Measurements from ENCODE around the gene CNTLN.
"Not testable (repeated sequence)": the region's sequence is repeated elsewhere in the genome, so short reads cannot be mapped to it uniquely, and the experiment has no call there.

Gene CNTLN

GRCh38 chr9:17166346-17166745, 31.5 kb downstream of the CNTLN start:
- CTCF ChIA-PET = no interaction called here
- POLR2A ChIA-PET = no interaction called here

GRCh38 chr9:17171309-17172094, 36.7 kb downstream of the CNTLN start:
- ChIA-PET POLR2A (no interaction called here), CTCF (no interaction called here)
- DNase-seq (ENCODE audit: low read depth, low spot score) = no peak
- no peak for TF ChIP-seq CTCF (IDR thresholded peaks at IDR 0.05; ENCODE audit: insufficient read depth, low read length, missing control alignments)
- H3K4me3 ChIP-seq (ENCODE audit: low read depth, low read length) = no peak overlapping the region

More at GRCh38 chr9:17166346-17166745, 31.5 kb downstream of the CNTLN start:
- H3K4me3 ChIP-seq (ENCODE audit: low read depth, low read length) = no peak overlapping the region
- TF ChIP-seq CTCF (IDR thresholded peaks at IDR 0.05; ENCODE audit: insufficient read depth, low read length, missing control alignments) = no peak
- no peak for DNase-seq (ENCODE audit: low read depth, low spot score)

GRCh38 chr9:17177496-17177895, 42.7 kb downstream of the CNTLN start:
- H3K4me3 ChIP-seq (ENCODE audit: low read depth, low read length); DNase-seq (ENCODE audit: low read depth, low spot score); CTCF ChIA-PET; POLR2A ChIA-PET: not testable (repeated sequence)

- no peak for DNase-seq (ENCODE audit: low read depth, low spot score)
- POLR2A ChIA-PET = no interaction called here
- no peak overlapping the region for H3K4me3 ChIP-seq (ENCODE audit: low read depth, low read length)
- CTCF ChIA-PET = no interaction called here
- TF ChIP-seq CTCF (IDR thresholded peaks at IDR 0.05; ENCODE audit: insufficient read depth, low read length, missing control alignments) = no peak
Measured at GRCh38 chr9:17185481-17186029, 50.7 kb downstream of the CNTLN start.

GRCh38 chr9:17191082-17191481, 56.2 kb downstream of the CNTLN start:
- ChIA-PET CTCF (no interaction called here), POLR2A (no interaction called here)
- no peak overlapping the region for H3K4me3 ChIP-seq (ENCODE audit: low read depth, low read length)
- peak; percentile 14 for DNase-seq (ENCODE audit: low read depth, low spot score)
- no peak for TF ChIP-seq CTCF (IDR thresholded peaks at IDR 0.05; ENCODE audit: insufficient read depth, low read length, missing control alignments)

- H3K4me3 ChIP-seq (ENCODE audit: low read depth, low read length) = no peak overlapping the region
- CTCF ChIA-PET = no interaction called here
- no peak for TF ChIP-seq CTCF (IDR thresholded peaks at IDR 0.05; ENCODE audit: insufficient read depth, low read length, missing control alignments)
- DNase-seq (ENCODE audit: low read depth, low spot score) = no peak
- POLR2A ChIA-PET = no interaction called here
Measured at GRCh38 chr9:17204611-17205152, 69.8 kb downstream of the CNTLN start.
